GM12864 (cell line): Measurements from ENCODE around the gene NR6A1.

ENCODE experiments used
- DNase-seq: peaks from one replicate; pipeline ENCODE4 v3.0.0-alpha.2; 2011; ENCODE audit warnings: low read depth
- H3K4me3 ChIP-seq: 2 replicates; pipeline ENCODE4 v1.5.1; 2011; ENCODE audit warnings: mild to moderate bottlenecking, low read depth, low read length, control low read depth
- CTCF ChIP-seq: IDR thresholded peaks from 2 replicates; pipeline ENCODE4 v1.5.1; 2011; ENCODE audit warnings: low read depth, mild to moderate bottlenecking, moderate library complexity, low read length, control low read depth, inconsistent platforms; ENCODE audit errors: missing control alignments

Gene NR6A1

GRCh38 chr9:124706685-124707084 lies 64.4 kb downstream of the NR6A1 start:
- H3K4me3 ChIP-seq, result no peak overlapping the region
- TF ChIP-seq CTCF, result no peak
- no peak for DNase-seq

GRCh38 chr9:124699575-124699974 lies 71.5 kb downstream of the NR6A1 start:
- no peak for DNase-seq
- no peak overlapping the region for H3K4me3 ChIP-seq
- no peak for TF ChIP-seq CTCF

GRCh38 chr9:124698265-124698664 lies 72.8 kb downstream of the NR6A1 start:
- no peak overlapping the region for H3K4me3 ChIP-seq
- no peak for TF ChIP-seq CTCF
- no peak for DNase-seq

- TF ChIP-seq CTCF, result no peak
- no peak overlapping the region for H3K4me3 ChIP-seq
- no peak for DNase-seq
Measured at GRCh38 chr9:124697326-124698200, 73.5 kb downstream of the NR6A1 start.

- no peak for DNase-seq
- H3K4me3 ChIP-seq, result no peak overlapping the region
- no peak for TF ChIP-seq CTCF
Measured at GRCh38 chr9:124696101-124696500, 75.0 kb downstream of the NR6A1 start.

GRCh38 chr9:124695280-124695890 lies 75.7 kb downstream of the NR6A1 start:
- no peak for DNase-seq
- H3K4me3 ChIP-seq, result no peak overlapping the region
- TF ChIP-seq CTCF, result no peak
